Karpas-422 (cell line): ENCODE data around the gene POLN. TPM values are rescaled to one million over a fixed set of nuclear protein-coding genes. Genes with fewer than 3 reads are reported as not detected.

Experiments
- small RNA-seq: library from RNA; depleted of rRNA; stranded (forward); fragments of <200 nt; gene quantifications from one replicate; pipeline ENCODE3, GENCODE V24; 2014
- total RNA-seq: library from RNA; depleted of rRNA; stranded (reverse); fragments of >200 nt; shearing (Covaris generic); gene quantifications from 2 replicates; pipeline ENCODE4 v1.2.3, GENCODE V29; 2014; ENCODE audit warnings: low replicate concordance; rRNA removed

Gene POLN
- total RNA-seq, 1 experiment from 2014 or later = 4.3 TPM

Small RNA genes within 50 kb of the gene (small RNA-seq; reads per million reads assigned to genes)
- not detected for gene COX6B1P5

Other genes with a start within 250 kb of the POLN start
- gene NELFA, start 233.1 kb downstream of the POLN start, total RNA-seq = 22.6 and 44.6 TPM in 2 replicates
- not detected in 2 replicates for gene NAT8L, start 182.8 kb downstream of the POLN start, total RNA-seq
- 13.7 and 14.6 TPM in 2 replicates for gene HAUS3, start within 50 bp of the POLN start, total RNA-seq
- gene MXD4, start 20.0 kb upstream of the POLN start, total RNA-seq = 33.2 and 73.9 TPM in 2 replicates
- gene ZFYVE28, start 176.5 kb upstream of the POLN start, total RNA-seq = 2.0 TPM in 2 replicates
- 0.67 TPM in 1 of 2 replicates, not detected in the other for gene CFAP99, start 176.8 kb upstream of the POLN start, total RNA-seq
- gene RNF4, start 227.0 kb upstream of the POLN start, total RNA-seq = 67.6 and 84.8 TPM in 2 replicates